ENCODE results near the gene MINAR1.
"Not testable (repeated sequence)": the region's sequence is repeated elsewhere in the genome, so short reads cannot be mapped to it uniquely, and the experiment has no call there.

The MINAR1 gene

GRCh38 chr15:79431636-79432344 lies at the start of gene MINAR1:
MINAR1 (plus strand) TSS chr15:79432336; CDS start chr15:79456148, 23,812 bp downstream.
- no peak for DNase-seq (ENCODE audit: low read depth in 3 of 3)

- DNase-seq (ENCODE audit: low read depth in 3 of 3) = no peak
Observed at GRCh38 chr15:79394231-79394630, 37.9 kb upstream of the MINAR1 start.

- DNase-seq (ENCODE audit: low read depth in 3 of 3) = no peak
Observed at GRCh38 chr15:79396850-79397249, 35.3 kb upstream of the MINAR1 start.

- DNase-seq (ENCODE audit: low read depth in 3 of 3) = no peak
Observed at GRCh38 chr15:79397269-79397910, 34.7 kb upstream of the MINAR1 start.

GRCh38 chr15:79399606-79400005 lies 32.5 kb upstream of the MINAR1 start:
- DNase-seq (ENCODE audit: low read depth in 3 of 3) = no peak

GRCh38 chr15:79400650-79401049 lies 31.5 kb upstream of the MINAR1 start:
- no peak for DNase-seq (ENCODE audit: low read depth in 3 of 3)

- DNase-seq (ENCODE audit: low read depth in 3 of 3) = no peak
Observed at GRCh38 chr15:79401301-79401700, 30.8 kb upstream of the MINAR1 start.

- no peak for DNase-seq (ENCODE audit: low read depth in 3 of 3)
Observed at GRCh38 chr15:79402136-79402535, 30.0 kb upstream of the MINAR1 start.

GRCh38 chr15:79403501-79403900 lies 28.6 kb upstream of the MINAR1 start:
- DNase-seq (ENCODE audit: low read depth in 3 of 3) = no peak

- no peak for DNase-seq (ENCODE audit: low read depth in 3 of 3)
Observed at GRCh38 chr15:79406210-79406609, 25.9 kb upstream of the MINAR1 start.

GRCh38 chr15:79408041-79408440 lies 24.1 kb upstream of the MINAR1 start:
- DNase-seq (ENCODE audit: low read depth in 3 of 3) = no peak

GRCh38 chr15:79410237-79410636 lies 21.9 kb upstream of the MINAR1 start:
- DNase-seq (ENCODE audit: low read depth in 3 of 3) = no peak

GRCh38 chr15:79412010-79412409 lies 20.1 kb upstream of the MINAR1 start:
- no peak for DNase-seq (ENCODE audit: low read depth in 3 of 3)

- DNase-seq (ENCODE audit: low read depth in 3 of 3) = no peak
Observed at GRCh38 chr15:79412429-79412828, 19.7 kb upstream of the MINAR1 start.

GRCh38 chr15:79416876-79417275 lies 15.3 kb upstream of the MINAR1 start:
- DNase-seq (ENCODE audit: low read depth in 3 of 3) = no peak

- no peak for DNase-seq (ENCODE audit: low read depth in 3 of 3)
Observed at GRCh38 chr15:79418693-79419279, 13.3 kb upstream of the MINAR1 start.

- DNase-seq (ENCODE audit: low read depth in 3 of 3) = no peak
Observed at GRCh38 chr15:79425591-79426295, 6.4 kb upstream of the MINAR1 start.

- DNase-seq (ENCODE audit: low read depth in 3 of 3) = not testable (repeated sequence)
Observed at GRCh38 chr15:79426899-79427298, 5.2 kb upstream of the MINAR1 start.

- no peak for DNase-seq (ENCODE audit: low read depth in 3 of 3)
Observed at GRCh38 chr15:79427781-79428598, 4.1 kb upstream of the MINAR1 start.

GRCh38 chr15:79430901-79431635 lies 1.1 kb upstream of the MINAR1 start:
- DNase-seq (ENCODE audit: low read depth in 3 of 3) = no peak
